Endothelial cell (in vitro differentiated cells): ENCODE data around the gene ZEB2. TPM values are rescaled to one million over a fixed set of nuclear protein-coding genes. Genes with fewer than 3 reads are reported as not detected.

Experiments
- DNase-seq: peaks from one replicate; pipeline ENCODE4 v3.0.0; 2021; ENCODE audit warnings: low spot score
- H3K27ac Mint-ChIP-seq: one replicate; pipeline ENCODE4 v1.8.0; 2021; ENCODE audit warnings: mixed read lengths, inconsistent platforms; ENCODE audit not compliant: unreplicated experiment
- H3K27me3 Mint-ChIP-seq: one replicate; pipeline ENCODE4 v1.8.0; 2021; ENCODE audit warnings: mild to moderate bottlenecking, moderate library complexity, mixed read lengths, inconsistent platforms; ENCODE audit not compliant: unreplicated experiment
- H3K36me3 Mint-ChIP-seq: one replicate; pipeline ENCODE4 v1.8.0; 2021; ENCODE audit warnings: mild to moderate bottlenecking, low read depth, mixed read lengths, inconsistent platforms; ENCODE audit not compliant: unreplicated experiment
- H3K4me1 Mint-ChIP-seq: one replicate; pipeline ENCODE4 v1.8.0; 2021; ENCODE audit warnings: mild to moderate bottlenecking, mixed read lengths, inconsistent platforms; ENCODE audit not compliant: unreplicated experiment
- H3K4me3 Mint-ChIP-seq: one replicate; pipeline ENCODE4 v1.8.0; 2021; ENCODE audit warnings: mild to moderate bottlenecking, mixed read lengths, inconsistent platforms; ENCODE audit not compliant: unreplicated experiment
- H3K9me3 Mint-ChIP-seq: one replicate; pipeline ENCODE4 v1.8.0; 2021; ENCODE audit warnings: mixed read lengths, inconsistent platforms; ENCODE audit not compliant: unreplicated experiment
- total RNA-seq: library from RNA; stranded (reverse); fragmentation: NEBNext Ultra II Directional; extraction: Animal tissue kit (Norgen Biotek cat#: 25700); gene quantifications from one replicate; pipeline ENCODE4 v1.2.1, GENCODE V29; 2021; ENCODE audit not compliant: unreplicated experiment
- TF ChIP-seq, protein P1 (sequence below): fragments of 200-600 bp; sonication (generic); IDR thresholded peaks from one replicate; pipeline ENCODE4 v1.5.0; 2021; ENCODE audit warnings: antibody characterized with exemption; ENCODE audit not compliant: unreplicated experiment

The ZEB2 gene
- total RNA-seq, 1 donor from 2014 or later = 109 TPM

GRCh38 chr2:144374163-144374661, 145.7 kb downstream of the ZEB2 start:
- Mint-ChIP-seq H3K9me3 (no peaks in the 10 kb centered on the region), H3K27ac (no peak overlapping the region), H3K36me3 (no peaks in the 10 kb centered on the region), H3K4me1 (peaks cover 50% of the 10 kb centered on the region), H3K4me3 (no peak overlapping the region), H3K27me3 (peaks cover 11% of the 10 kb centered on the region)
- DNase-seq = no peak
- TF ChIP-seq, protein P1, sequence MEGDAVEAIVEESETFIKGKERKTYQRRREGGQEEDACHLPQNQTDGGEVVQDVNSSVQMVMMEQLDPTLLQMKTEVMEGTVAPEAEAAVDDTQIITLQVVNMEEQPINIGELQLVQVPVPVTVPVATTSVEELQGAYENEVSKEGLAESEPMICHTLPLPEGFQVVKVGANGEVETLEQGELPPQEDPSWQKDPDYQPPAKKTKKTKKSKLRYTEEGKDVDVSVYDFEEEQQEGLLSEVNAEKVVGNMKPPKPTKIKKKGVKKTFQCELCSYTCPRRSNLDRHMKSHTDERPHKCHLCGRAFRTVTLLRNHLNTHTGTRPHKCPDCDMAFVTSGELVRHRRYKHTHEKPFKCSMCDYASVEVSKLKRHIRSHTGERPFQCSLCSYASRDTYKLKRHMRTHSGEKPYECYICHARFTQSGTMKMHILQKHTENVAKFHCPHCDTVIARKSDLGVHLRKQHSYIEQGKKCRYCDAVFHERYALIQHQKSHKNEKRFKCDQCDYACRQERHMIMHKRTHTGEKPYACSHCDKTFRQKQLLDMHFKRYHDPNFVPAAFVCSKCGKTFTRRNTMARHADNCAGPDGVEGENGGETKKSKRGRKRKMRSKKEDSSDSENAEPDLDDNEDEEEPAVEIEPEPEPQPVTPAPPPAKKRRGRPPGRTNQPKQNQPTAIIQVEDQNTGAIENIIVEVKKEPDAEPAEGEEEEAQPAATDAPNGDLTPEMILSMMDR = no peak

DNA sequence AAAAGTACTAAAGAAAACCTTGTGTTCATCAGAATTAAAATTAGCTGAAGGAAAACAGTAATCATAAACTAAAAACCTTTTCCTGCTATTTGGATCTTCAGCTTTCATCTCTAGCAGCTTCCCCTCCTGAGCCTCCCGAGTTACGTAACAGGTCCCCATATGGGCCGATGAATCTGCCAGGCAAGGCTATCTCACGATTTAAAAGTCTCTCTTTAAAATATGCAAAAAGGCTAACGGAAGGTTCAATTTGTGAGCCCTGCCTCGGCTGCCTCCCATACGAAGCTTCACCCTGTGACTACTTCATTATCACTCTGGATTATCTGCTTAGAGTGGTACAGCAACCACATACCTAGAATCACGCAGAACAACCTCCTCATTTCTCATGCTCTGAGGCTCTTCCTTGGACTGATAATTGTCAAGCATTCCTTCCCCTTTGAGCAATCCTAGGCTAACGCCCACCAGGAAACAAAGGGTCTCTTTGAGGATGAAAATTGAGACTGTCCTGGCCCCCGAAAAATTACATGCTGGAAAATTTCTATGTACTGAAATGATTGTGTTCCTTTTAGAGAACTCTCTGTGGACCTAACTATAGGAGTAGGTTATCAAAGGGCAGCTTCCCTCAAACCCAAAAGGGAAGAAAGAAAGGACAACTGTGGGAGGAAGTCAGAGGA, 147.4 kb downstream of the ZEB2 start:
- TF ChIP-seq, protein P1 = no peak
- H3K36me3 Mint-ChIP-seq = no peaks in the 10 kb centered on the region

GRCh38 chr2:144370937-144371584, 148.9 kb downstream of the ZEB2 start:
- H3K27me3 Mint-ChIP-seq = peaks cover 5% of the 10 kb centered on the region
- no peak for DNase-seq
- peaks cover 31% of the 10 kb centered on the region for H3K4me1 Mint-ChIP-seq
- TF ChIP-seq, protein P1 = no peak
- no peaks in the 10 kb centered on the region for H3K9me3 Mint-ChIP-seq
- H3K4me3 Mint-ChIP-seq = no peak overlapping the region
- peak overlapping the region; percentile 52 for H3K27ac Mint-ChIP-seq
- H3K36me3 Mint-ChIP-seq = no peaks in the 10 kb centered on the region

More for the DNA sequence above, 147.4 kb downstream of the ZEB2 start:
- H3K27ac Mint-ChIP-seq = no peak overlapping the region
- peaks cover 7% of the 10 kb centered on the region for H3K27me3 Mint-ChIP-seq
- H3K9me3 Mint-ChIP-seq = no peaks in the 10 kb centered on the region
- DNase-seq = no peak
- no peak overlapping the region for H3K4me3 Mint-ChIP-seq
- H3K4me1 Mint-ChIP-seq = peaks cover 38% of the 10 kb centered on the region

DNA sequence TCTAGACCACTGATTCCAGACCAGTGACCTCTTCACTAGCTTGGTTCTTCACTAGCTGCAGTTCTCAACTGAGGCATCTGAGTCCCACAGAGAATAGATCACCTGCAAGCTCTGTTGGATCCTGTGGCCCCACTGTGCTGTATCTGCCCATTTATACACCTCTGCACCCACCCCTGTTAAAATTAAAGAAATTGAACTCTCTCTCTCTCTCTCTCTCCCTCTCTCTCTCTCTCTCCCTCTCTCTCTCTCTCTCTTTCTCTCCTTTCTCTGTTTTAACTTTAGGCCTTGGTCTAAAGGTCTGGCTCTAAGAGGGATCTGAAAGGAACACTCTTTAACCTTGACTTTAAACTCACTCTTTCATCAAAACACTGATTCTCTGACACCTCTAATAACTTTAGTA, 150.5 kb downstream of the ZEB2 start:
- Mint-ChIP-seq H3K27me3 (peaks cover 3% of the 10 kb centered on the region), H3K4me1 (peaks cover 31% of the 10 kb centered on the region), H3K4me3 (no peak overlapping the region), H3K27ac (no peak overlapping the region), H3K36me3 (no peaks in the 10 kb centered on the region), H3K9me3 (no peaks in the 10 kb centered on the region)
- TF ChIP-seq, protein P1 = no peak
- DNase-seq = no peak
